IMR-90 (cell line): ENCODE measurements around the gene ANKRD6.

Experiments
- CTCF ChIP-seq: conservative IDR thresholded peaks from 2 replicates; pipeline ENCODE4 v1.5.1; 2012; ENCODE audit warnings: mild to moderate bottlenecking, low read depth, low read length, improper control_type of control experiment
- MAFK ChIP-seq: IDR thresholded peaks from 2 replicates; pipeline ENCODE4 v1.6.1; 2012; ENCODE audit warnings: low read depth, low read length, improper control_type of control experiment

- TF ChIP-seq MAFK (no peak), CTCF (no peak)
These were observed 29.6 kb downstream of the ANKRD6 start for GRCh38 chr6:89462503-89462902.
